Fibroblast of mammary gland (primary cell): Measurements from ENCODE around the gene TTBK2.

ENCODE experiments used
- DNase-seq: peaks from one replicate; pipeline ENCODE4 v3.0.0-alpha.2; 2010; ENCODE audit warnings: low read depth
- H3K4me3 ChIP-seq: 2 replicates; pipeline ENCODE4 v1.5.1; 2011; ENCODE audit warnings: low read depth, mild to moderate bottlenecking, low read length, moderate library complexity; ENCODE audit not compliant: control insufficient read depth
- TF ChIP-seq, protein P1 (sequence below): conservative IDR thresholded peaks from 2 replicates; pipeline ENCODE4 v1.5.1; 2011; ENCODE audit warnings: low read depth, low read length, inconsistent platforms; ENCODE audit not compliant: control insufficient read depth, insufficient read depth

TTBK2 gene

DNA sequence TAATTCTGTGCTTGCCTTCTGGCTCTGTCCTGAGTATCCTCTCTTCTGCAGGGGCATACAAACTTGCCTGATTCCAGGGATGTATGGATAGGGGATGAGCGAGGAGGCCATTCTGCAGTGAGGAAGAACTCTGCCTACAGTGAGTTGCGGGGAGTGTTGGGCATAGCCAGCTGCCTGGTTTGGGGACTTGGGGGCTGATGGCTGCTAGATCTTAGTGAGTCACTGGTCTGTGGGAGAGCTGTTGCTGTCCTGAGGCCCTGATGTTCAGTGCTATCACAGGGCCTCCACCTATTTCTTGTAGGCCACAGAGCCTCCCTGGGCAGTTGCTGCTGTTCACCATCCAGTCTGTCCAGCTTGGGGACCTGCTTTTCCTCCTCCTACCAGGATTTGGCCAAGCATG is 204.0 kb downstream of the TTBK2 start:
- TF ChIP-seq, protein P1, sequence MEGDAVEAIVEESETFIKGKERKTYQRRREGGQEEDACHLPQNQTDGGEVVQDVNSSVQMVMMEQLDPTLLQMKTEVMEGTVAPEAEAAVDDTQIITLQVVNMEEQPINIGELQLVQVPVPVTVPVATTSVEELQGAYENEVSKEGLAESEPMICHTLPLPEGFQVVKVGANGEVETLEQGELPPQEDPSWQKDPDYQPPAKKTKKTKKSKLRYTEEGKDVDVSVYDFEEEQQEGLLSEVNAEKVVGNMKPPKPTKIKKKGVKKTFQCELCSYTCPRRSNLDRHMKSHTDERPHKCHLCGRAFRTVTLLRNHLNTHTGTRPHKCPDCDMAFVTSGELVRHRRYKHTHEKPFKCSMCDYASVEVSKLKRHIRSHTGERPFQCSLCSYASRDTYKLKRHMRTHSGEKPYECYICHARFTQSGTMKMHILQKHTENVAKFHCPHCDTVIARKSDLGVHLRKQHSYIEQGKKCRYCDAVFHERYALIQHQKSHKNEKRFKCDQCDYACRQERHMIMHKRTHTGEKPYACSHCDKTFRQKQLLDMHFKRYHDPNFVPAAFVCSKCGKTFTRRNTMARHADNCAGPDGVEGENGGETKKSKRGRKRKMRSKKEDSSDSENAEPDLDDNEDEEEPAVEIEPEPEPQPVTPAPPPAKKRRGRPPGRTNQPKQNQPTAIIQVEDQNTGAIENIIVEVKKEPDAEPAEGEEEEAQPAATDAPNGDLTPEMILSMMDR = no peak
- DNase-seq = peak; percentile 22

GRCh38 chr15:42716125-42716524 is 204.5 kb downstream of the TTBK2 start:
- TF ChIP-seq, protein P1 = no peak
- DNase-seq = no peak
- no peak overlapping the region for H3K4me3 ChIP-seq

More for the DNA sequence above, 204.0 kb downstream of the TTBK2 start:
- no peak overlapping the region for H3K4me3 ChIP-seq

- no peak overlapping the region for H3K4me3 ChIP-seq
- TF ChIP-seq, protein P1 = no peak
- DNase-seq = no peak
Observed at GRCh38 chr15:42712584-42712983, 208.0 kb downstream of the TTBK2 start.

GRCh38 chr15:42711746-42712145 is 208.8 kb downstream of the TTBK2 start:
- no peak for DNase-seq
- no peak overlapping the region for H3K4me3 ChIP-seq
- TF ChIP-seq, protein P1 = no peak

DNA sequence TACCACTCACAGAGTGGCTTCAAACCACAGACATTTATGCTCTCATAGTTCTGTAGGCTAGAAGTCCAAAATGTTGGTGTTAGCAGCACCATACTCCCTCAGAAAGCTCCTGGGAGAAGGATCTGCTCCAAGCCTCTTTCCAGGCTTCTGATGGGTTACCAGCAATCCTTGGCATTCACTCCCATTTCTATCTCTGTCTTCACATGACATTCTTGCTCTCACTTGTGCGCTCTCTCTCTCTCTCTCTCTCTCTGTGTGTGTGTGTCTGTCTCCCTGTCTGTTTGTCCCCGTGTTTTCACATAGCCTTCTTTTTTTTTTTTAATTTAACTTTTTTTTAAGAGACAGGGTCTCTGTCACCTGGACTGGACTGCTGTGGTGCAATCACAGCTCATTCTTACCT is 209.9 kb downstream of the TTBK2 start:
- no peak overlapping the region for H3K4me3 ChIP-seq
- DNase-seq = no peak
- TF ChIP-seq, protein P1 = no peak

GRCh38 chr15:42707873-42708544 is 212.6 kb downstream of the TTBK2 start:
- TF ChIP-seq, protein P1 = no peak
- peak; percentile 4 for DNase-seq
- no peak overlapping the region for H3K4me3 ChIP-seq

DNA sequence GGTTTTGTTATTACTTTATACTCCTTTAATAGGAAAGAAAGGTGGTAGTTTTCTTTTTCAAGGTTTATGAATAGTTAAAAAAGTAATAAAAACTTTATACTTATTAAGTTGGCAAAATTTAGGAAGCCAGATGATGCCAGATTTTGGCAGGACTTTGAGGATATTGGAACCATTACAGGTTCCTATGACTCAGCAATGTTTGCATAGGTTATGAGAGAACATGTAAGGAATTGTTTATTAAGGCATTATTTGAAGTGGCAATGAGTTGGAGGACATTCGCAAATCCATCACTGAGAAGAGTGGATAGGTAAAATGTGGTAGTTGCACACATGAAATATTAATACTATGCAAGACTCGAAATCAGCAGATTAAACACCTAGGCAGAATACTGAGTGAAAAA is 213.5 kb downstream of the TTBK2 start:
- no peak overlapping the region for H3K4me3 ChIP-seq
- TF ChIP-seq, protein P1 = no peak
- peak; percentile 73 for DNase-seq
